Measurements from ENCODE around the gene TECTA. TPM values are rescaled to one million over a fixed set of nuclear protein-coding genes. Genes with fewer than 3 reads are reported as not detected.
"Not testable (repeated sequence)": the region's sequence is repeated elsewhere in the genome, so short reads cannot be mapped to it uniquely, and the experiment has no call there.

TECTA gene
- polyA plus RNA-seq, 1 donor (not counting 4 experiments of a cell fraction or from before 2014, with no cell fraction given) = 0.17 TPM

- no peak for FAIRE-seq
- H4K20me1 ChIP-seq (ENCODE audit: control insufficient read depth, extremely low read depth, insufficient read depth, low read length) = no peaks in the 10 kb centered on the region
Observed at GRCh38 chr11:121235057-121235456, 134.0 kb downstream of the TECTA start.

GRCh38 chr11:121236115-121237001, 135.3 kb downstream of the TECTA start:
- Histone ChIP-seq H3K4me3 (ENCODE audit: control insufficient read depth in 2 of 3, extremely low read depth in 1 of 3, insufficient read depth in 2 of 3, low read depth in 1 of 3, low read length in 3 of 3) (no peak overlapping the region), H2AFZ (ENCODE audit: control insufficient read depth, low read length) (no peak overlapping the region), H3K27me3 (ENCODE audit: control insufficient read depth, extremely low read depth, insufficient read depth, low read length) (no peaks in the 10 kb centered on the region), H3K4me2 (ENCODE audit: control insufficient read depth, extremely low read depth, insufficient read depth, low read depth, low read length) (peak overlapping the region; percentile 19), H4K20me1 (ENCODE audit: control insufficient read depth, extremely low read depth, insufficient read depth, low read length) (no peaks in the 10 kb centered on the region), H3K79me2 (ENCODE audit: control insufficient read depth, insufficient read depth, low read length) (no peaks in the 10 kb centered on the region), H3K9me3 (ENCODE audit: control insufficient read depth, low read depth, low read length) (no peaks in the 10 kb centered on the region), H3K9me1 (ENCODE audit: control insufficient read depth, extremely low read depth, insufficient read depth, low read length) (no peaks in the 10 kb centered on the region), H3K36me3 (ENCODE audit: control insufficient read depth in 2 of 2, extremely low read depth in 1 of 2, insufficient read depth in 2 of 2, low read length in 2 of 2) (no peaks in the 10 kb centered on the region), H3K9ac (ENCODE audit: control insufficient read depth, extremely low read depth, insufficient read depth, low read length) (no peak overlapping the region), H3K27ac (ENCODE audit: control insufficient read depth, insufficient read depth, low read length) (no peak overlapping the region), H3K4me1 (ENCODE audit: control insufficient read depth, extremely low read depth, insufficient read depth, low read length) (peaks cover 19% of the 10 kb centered on the region)
- FAIRE-seq = peak; percentile 53
- dilution Hi-C loops (cut with MboI; ENCODE audit: extremely low pct_ligation_motif_present, low sequenced_read_pairs) = no loop called here
- no peak for DNase-seq (ENCODE audit: low read depth, low spot score)
- no peak for TF ChIP-seq EZH2 (IDR thresholded peaks at IDR 0.05; ENCODE audit: low read length)
- TF ChIP-seq CTCF (optimal IDR thresholded peaks at IDR 0.05 in 1 of 3, IDR thresholded peaks at IDR 0.05 in 1 of 3, conservative IDR thresholded peaks at IDR 0.05 in 1 of 3; ENCODE audit: extremely low read depth in 1 of 3, insufficient read depth in 2 of 3, low read length in 3 of 3) = no peak

More at GRCh38 chr11:121235057-121235456, 134.0 kb downstream of the TECTA start:
- dilution Hi-C loops (cut with MboI; ENCODE audit: extremely low pct_ligation_motif_present, low sequenced_read_pairs) = no loop called here
- Histone ChIP-seq H3K4me3 (ENCODE audit: control insufficient read depth in 2 of 3, extremely low read depth in 1 of 3, insufficient read depth in 2 of 3, low read depth in 1 of 3, low read length in 3 of 3) (no peak overlapping the region), H3K36me3 (ENCODE audit: control insufficient read depth in 2 of 2, extremely low read depth in 1 of 2, insufficient read depth in 2 of 2, low read length in 2 of 2) (no peaks in the 10 kb centered on the region), H3K27ac (ENCODE audit: control insufficient read depth, insufficient read depth, low read length) (no peak overlapping the region), H3K9me3 (ENCODE audit: control insufficient read depth, low read depth, low read length) (no peaks in the 10 kb centered on the region), H3K9me1 (ENCODE audit: control insufficient read depth, extremely low read depth, insufficient read depth, low read length) (no peaks in the 10 kb centered on the region), H3K79me2 (ENCODE audit: control insufficient read depth, insufficient read depth, low read length) (no peaks in the 10 kb centered on the region), H3K27me3 (ENCODE audit: control insufficient read depth, extremely low read depth, insufficient read depth, low read length) (peaks cover 5% of the 10 kb centered on the region), H3K9ac (ENCODE audit: control insufficient read depth, extremely low read depth, insufficient read depth, low read length) (no peak overlapping the region), H2AFZ (ENCODE audit: control insufficient read depth, low read length) (no peak overlapping the region), H3K4me2 (ENCODE audit: control insufficient read depth, extremely low read depth, insufficient read depth, low read depth, low read length) (no peak overlapping the region), H3K4me1 (ENCODE audit: control insufficient read depth, extremely low read depth, insufficient read depth, low read length) (peaks cover 14% of the 10 kb centered on the region)
- no peak for DNase-seq (ENCODE audit: low read depth, low spot score)
- TF ChIP-seq EZH2 (IDR thresholded peaks at IDR 0.05; ENCODE audit: low read length) (no peak), CTCF (optimal IDR thresholded peaks at IDR 0.05 in 1 of 3, IDR thresholded peaks at IDR 0.05 in 1 of 3, conservative IDR thresholded peaks at IDR 0.05 in 1 of 3; ENCODE audit: extremely low read depth in 1 of 3, insufficient read depth in 2 of 3, low read length in 3 of 3) (no peak)

GRCh38 chr11:121237247-121237646, 136.2 kb downstream of the TECTA start:
- DNase-seq (ENCODE audit: low read depth, low spot score); H3K9me3 ChIP-seq (ENCODE audit: control insufficient read depth, low read depth, low read length); H2AFZ ChIP-seq (ENCODE audit: control insufficient read depth, low read length); H3K4me3 ChIP-seq (ENCODE audit: control insufficient read depth in 2 of 3, extremely low read depth in 1 of 3, insufficient read depth in 2 of 3, low read depth in 1 of 3, low read length in 3 of 3); H4K20me1 ChIP-seq (ENCODE audit: control insufficient read depth, extremely low read depth, insufficient read depth, low read length); H3K36me3 ChIP-seq (ENCODE audit: control insufficient read depth in 2 of 2, extremely low read depth in 1 of 2, insufficient read depth in 2 of 2, low read length in 2 of 2); FAIRE-seq; H3K79me2 ChIP-seq (ENCODE audit: control insufficient read depth, insufficient read depth, low read length); H3K27ac ChIP-seq (ENCODE audit: control insufficient read depth, insufficient read depth, low read length); H3K27me3 ChIP-seq (ENCODE audit: control insufficient read depth, extremely low read depth, insufficient read depth, low read length); H3K9me1 ChIP-seq (ENCODE audit: control insufficient read depth, extremely low read depth, insufficient read depth, low read length); H3K9ac ChIP-seq (ENCODE audit: control insufficient read depth, extremely low read depth, insufficient read depth, low read length); dilution Hi-C loops (cut with MboI; ENCODE audit: extremely low pct_ligation_motif_present, low sequenced_read_pairs); H3K4me2 ChIP-seq (ENCODE audit: control insufficient read depth, extremely low read depth, insufficient read depth, low read depth, low read length): not testable (repeated sequence)
- H3K4me1 ChIP-seq (ENCODE audit: control insufficient read depth, extremely low read depth, insufficient read depth, low read length) = peaks cover 19% of the 10 kb centered on the region
